GM12878 (cell line): ENCODE results near the gene ADIPOR1. TPM values are rescaled to one million over a fixed set of nuclear protein-coding genes. Genes with fewer than 3 reads are reported as not detected.

Source experiments
- ATAC-seq: fragments of 200-7000 bp; cut with Tn5 transposase; 3 replicates; pipeline ENCODE4 v1.9.1; 2020; ENCODE audit warnings: mild to moderate bottlenecking, moderate library complexity
- BruUV-seq: library from RNA; stranded (reverse); fragments of 400-500 nt; replicated peaks from 2 replicates; lab custom pipeline; 2021; lab: Mats Ljungman, UMichigan
- CTCF ChIA-PET: fragments of 300-600 bp; sonication (Branson Sonifier 250); formaldehyde crosslinking; extraction: SDS; loops from one replicate; lab custom pipeline; 2021; ENCODE audit warnings: inconsistent platforms; lab: Yijun Ruan, JAX
- POLR2A ChIA-PET: fragments of 350-600 bp; formaldehyde crosslinking; extraction: SDS; loops from one replicate; lab custom pipeline; 2021; ENCODE audit warnings: inconsistent platforms; lab: Charles Lee
- RAD21 ChIA-PET: fragments of 300-600 bp; sonication (Branson Sonifier 250); formaldehyde crosslinking; loops from one replicate; lab custom pipeline; 2023; ENCODE audit warnings: antibody characterized with exemption; ENCODE audit not compliant: unreplicated experiment; lab: Charles Lee
- SMC1A ChIA-PET: fragments of 300-600 bp; sonication (Branson Sonifier 250); formaldehyde crosslinking; loops from one replicate; lab custom pipeline; 2023; ENCODE audit not compliant: unreplicated experiment, uncharacterized antibody; lab: Charles Lee
- DNase-seq: peaks from one replicate; pipeline ENCODE4 v3.0.0-alpha.2; 2011; ENCODE audit warnings: low read depth, low spot score
- FAIRE-seq: peaks from 3 replicates; lab custom pipeline; 2011; peaks lifted over from hg19 to GRCh38; lab: Jason Lieb, UNC
- H2AFZ ChIP-seq: 2 replicates; pipeline ENCODE4 v1.6.0; 2011; ENCODE audit warnings: low read depth, low read length, control low read depth; ENCODE audit not compliant: control insufficient read depth
- H3K27ac ChIP-seq: 2 replicates; pipeline ENCODE4 v1.5.1; 2011; ENCODE audit warnings: control low read depth; ENCODE audit not compliant: control insufficient read depth, insufficient read depth
- H3K27me3 ChIP-seq, 2 experiments: replicated peaks in 1 of 2; 2 replicates each; pipeline versions ENCODE4 v1.6.0 to v1.6.1; 2011; ENCODE audit warnings: low read length in 1 of 2; ENCODE audit not compliant: control insufficient read depth in 2 of 2, insufficient read depth in 2 of 2
- H3K36me3 ChIP-seq, 2 experiments: 2 replicates each; pipeline ENCODE4 v1.5.1; 2011; ENCODE audit warnings: low read length in 1 of 2; ENCODE audit not compliant: control insufficient read depth in 2 of 2, insufficient read depth in 2 of 2
- H3K4me1 ChIP-seq: 2 replicates; pipeline ENCODE4 v1.6.1; 2011; ENCODE audit warnings: mild to moderate bottlenecking, low read length, moderate library complexity, mixed read lengths; ENCODE audit not compliant: control insufficient read depth, insufficient read depth
- H3K4me2 ChIP-seq: 2 replicates; pipeline ENCODE4 v1.6.0; 2011; ENCODE audit warnings: control low read depth; ENCODE audit not compliant: control insufficient read depth, insufficient read depth
- H3K4me3 ChIP-seq: fragments of 200-600 bp; sonication (generic); 2 replicates; pipeline ENCODE4 v1.5.1; 2016
- H3K79me2 ChIP-seq: 2 replicates; pipeline ENCODE4 v1.6.0; 2011; ENCODE audit warnings: low read length; ENCODE audit not compliant: control insufficient read depth, insufficient read depth
- H3K9ac ChIP-seq: 2 replicates; pipeline ENCODE4 v1.8.0; 2011; ENCODE audit warnings: low read length, control low read depth, mixed read lengths; ENCODE audit not compliant: control insufficient read depth, insufficient read depth
- H3K9me3 ChIP-seq: replicated peaks from 3 replicates; pipeline ENCODE4 v1.5.1; 2011; ENCODE audit warnings: mild to moderate bottlenecking, low read length; ENCODE audit not compliant: control insufficient read depth, insufficient read depth
- H4K20me1 ChIP-seq: 2 replicates; pipeline ENCODE4 v1.6.0; 2011; ENCODE audit not compliant: control insufficient read depth, insufficient read depth
- ATF7 ChIP-seq: fragments of 450-650 bp; IDR thresholded peaks from 2 replicates; pipeline ENCODE4 v1.6.1; 2016; ENCODE audit warnings: low read depth, mild to moderate bottlenecking
- BCL11A ChIP-seq: IDR thresholded peaks from 2 replicates; pipeline ENCODE4 v1.6.1; 2011; ENCODE audit warnings: low read depth, low read length
- CUX1 ChIP-seq: IDR thresholded peaks from 2 replicates; pipeline ENCODE4 v1.6.1; 2012; ENCODE audit warnings: improper control_type of control experiment, low read depth, low read length; ENCODE audit not compliant: insufficient replicate concordance
- GATAD2B ChIP-seq: fragments of 450-650 bp; conservative IDR thresholded peaks from 2 replicates; pipeline ENCODE4 v1.6.1; 2017; ENCODE audit warnings: low read depth, mild to moderate bottlenecking, moderate library complexity
- IKZF2 ChIP-seq, 2 experiments: fragments of 450-650 bp; IDR thresholded peaks; 2 replicates each; pipeline ENCODE4 v1.6.1; 2017; ENCODE audit warnings: mild to moderate bottlenecking in 2 of 2, moderate library complexity in 2 of 2
- KAT2A ChIP-seq: conservative IDR thresholded peaks from 2 replicates; pipeline ENCODE4 v1.6.1; 2011; ENCODE audit warnings: low read depth, low read length; ENCODE audit not compliant: control insufficient read depth
- NR2F1 ChIP-seq: fragments of 450-650 bp; conservative IDR thresholded peaks from 2 replicates; pipeline ENCODE4 v1.6.1; 2017; ENCODE audit warnings: mild to moderate bottlenecking
- RUNX3 ChIP-seq: IDR thresholded peaks from 2 replicates; pipeline ENCODE4 v1.6.1; 2012; ENCODE audit warnings: low read length, inconsistent platforms
- YBX1 ChIP-seq: fragments of 450-650 bp; IDR thresholded peaks from 2 replicates; pipeline ENCODE4 v1.6.1; 2016; ENCODE audit warnings: antibody characterized with exemption
- ZNF207 ChIP-seq: fragments of 450-650 bp; IDR thresholded peaks from 2 replicates; pipeline ENCODE4 v1.6.1; 2014; ENCODE audit warnings: antibody characterized with exemption, mild to moderate bottlenecking, borderline replicate concordance
- ZNF384 ChIP-seq: IDR thresholded peaks from 2 replicates; pipeline ENCODE4 v1.6.1; 2012; ENCODE audit warnings: low read depth, mild to moderate bottlenecking, low read length, improper control_type of control experiment, borderline replicate concordance
- WGBS: methylation state at CpG from one replicate; pipeline ENCODE4 v1.1.6; 2016; ENCODE audit warnings: low lambda C conversion rate; ENCODE audit not compliant: insufficient replicate concordance, insufficient coverage; ENCODE audit errors: missing lambda C conversion rate; 5-methylcytosine and 5-hydroxymethylcytosine counted together
- in situ Hi-C: fragments of 300-500 bp; cut with MboI; formaldehyde crosslinking; loops from 9 replicates; pipeline ENCODE4 v1.14.3; 2018; ENCODE audit warnings: mixed read lengths
- intact Hi-C: fragments of 100-400 bp; cut with micrococcal nuclease; formaldehyde crosslinking; loops from one replicate; pipeline ENCODE4 v1.14.2; 2022; ENCODE audit not compliant: unreplicated experiment
- polyA plus RNA-seq, 11 experiments: library from polyadenylated mRNA; depleted of rRNA in 4 of 11; unstranded in 6 of 11; stranded (reverse) in 5 of 11; fragments of >200 nt; fragmentation: Nextera tagmentation in 4 of 11; fragmentation: Illumina TruSeq in 1 of 11; extraction: Ambion mirVana in 4 of 11; extraction: Trizol in 1 of 11; gene quantifications; 1 replicate in 1 of 11; 2 replicates in 10 of 11; pipeline versions ENCODE4 v1.2.1 to v1.2.3, GENCODE V29; 2011 to 2016; ENCODE audit warnings: inconsistent platforms in 2 of 11, missing spikeins in 2 of 11, low read depth in 1 of 11
- total RNA-seq, 4 experiments: library from RNA; depleted of rRNA in 3 of 4; stranded (reverse); fragments of >200 nt in 3 of 4; fragmentation: Illumina TruSeq in 1 of 4; extraction: Trizol in 1 of 4; gene quantifications; 2 replicates each; pipeline versions ENCODE4 v1.2.1 to v1.2.3, GENCODE V29; 2013 to 2021
- TF ChIP-seq, protein P1 (sequence below): IDR thresholded peaks from 2 replicates; pipeline ENCODE4 v1.6.1; 2011; ENCODE audit warnings: borderline replicate concordance, low read depth, mild to moderate bottlenecking, moderate library complexity, low read length; ENCODE audit not compliant: insufficient read depth, poor library complexity, severe bottlenecking
- TF ChIP-seq, protein P2 (sequence below): IDR thresholded peaks from 2 replicates; pipeline ENCODE4 v1.6.1; 2012; ENCODE audit warnings: low read length, inconsistent platforms
- TF ChIP-seq, protein P3 (sequence below), 3 experiments: IDR thresholded peaks in 2 of 3; conservative IDR thresholded peaks in 1 of 3; 2 replicates each; pipeline ENCODE4 v1.5.1; 2011; ENCODE audit warnings: low read depth in 3 of 3, low read length in 3 of 3, mild to moderate bottlenecking in 3 of 3, control low read depth in 2 of 3, moderate library complexity in 2 of 3, inconsistent platforms in 1 of 3, mixed read lengths in 1 of 3; ENCODE audit not compliant: control insufficient read depth in 2 of 3, insufficient read depth in 1 of 3; ENCODE audit errors: extremely low read depth in 1 of 3

Gene ADIPOR1
- total and polyA plus RNA-seq, 10 of the 15 experiments (the other 5 are each of a cell fraction or from before 2014, with no cell fraction given), result 18.4 to 122 (median 65.6) TPM

DNA sequence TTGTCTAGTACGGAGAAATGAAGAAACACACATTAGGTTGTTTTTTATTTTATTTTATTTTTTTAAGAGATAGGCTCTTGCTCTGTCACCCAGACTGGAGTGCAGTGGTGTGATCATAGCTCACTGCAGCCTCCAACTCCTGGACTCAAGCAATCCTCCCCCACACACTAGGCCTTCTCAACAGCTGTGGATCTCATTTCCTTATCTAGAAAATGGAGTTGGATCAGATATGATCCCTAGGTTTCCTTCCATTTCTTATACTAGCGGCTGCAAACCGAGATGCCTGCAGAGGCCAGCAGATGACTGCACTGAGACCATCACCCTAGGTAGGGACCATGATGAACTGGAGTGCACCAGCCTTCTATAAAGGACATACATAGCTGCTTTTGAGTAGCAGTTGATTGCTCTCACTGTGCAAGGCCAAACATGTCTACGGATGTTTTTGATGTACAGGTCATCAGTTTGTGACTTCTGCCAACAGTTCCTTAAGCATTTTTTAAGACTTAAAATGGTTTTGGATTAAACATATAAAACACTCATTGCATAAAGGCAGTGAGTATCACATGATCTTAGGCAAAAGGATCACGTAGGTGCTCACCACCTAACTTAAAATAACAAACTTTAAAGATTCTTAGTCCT, 19.7 kb downstream of the ADIPOR1 start:
- H3K9ac ChIP-seq, result no peak overlapping the region
- BruUV-seq, result no TSS peak
- H3K79me2 ChIP-seq, result no peaks in the 10 kb centered on the region
- intact Hi-C loops (no loop called here), in situ Hi-C loops (no loop called here)
- H3K4me1 ChIP-seq, result no peaks in the 10 kb centered on the region
- POLR2A ChIA-PET, result no interaction called here
- SMC1A ChIA-PET, result no interaction called here
- no peak overlapping the region for H3K4me3 ChIP-seq
- H4K20me1 ChIP-seq, result no peaks in the 10 kb centered on the region
- no peaks in the 10 kb centered on the region for H3K9me3 ChIP-seq
- no peak for ATAC-seq
- 96% methylated on average over 5 of the region's 5 CpGs for WGBS
- no peak for FAIRE-seq
- H3K27ac ChIP-seq, result no peak overlapping the region
- H2AFZ ChIP-seq, result no peak overlapping the region
- RAD21 ChIA-PET, result no interaction called here
- no peak for DNase-seq
- no peak overlapping the region for H3K4me2 ChIP-seq
- H3K36me3 ChIP-seq, result peaks cover 7 to 13% of the 10 kb centered on the region in 2 experiments
- H3K27me3 ChIP-seq, result no peaks in the 10 kb centered on the region
- CTCF ChIA-PET, result interaction anchor here (0.6 kb wide), 1 partner anchor 16 kb away, joined by 3 read pairs; no protein-coding TSS in a partner anchor
- TF ChIP-seq, protein P1, sequence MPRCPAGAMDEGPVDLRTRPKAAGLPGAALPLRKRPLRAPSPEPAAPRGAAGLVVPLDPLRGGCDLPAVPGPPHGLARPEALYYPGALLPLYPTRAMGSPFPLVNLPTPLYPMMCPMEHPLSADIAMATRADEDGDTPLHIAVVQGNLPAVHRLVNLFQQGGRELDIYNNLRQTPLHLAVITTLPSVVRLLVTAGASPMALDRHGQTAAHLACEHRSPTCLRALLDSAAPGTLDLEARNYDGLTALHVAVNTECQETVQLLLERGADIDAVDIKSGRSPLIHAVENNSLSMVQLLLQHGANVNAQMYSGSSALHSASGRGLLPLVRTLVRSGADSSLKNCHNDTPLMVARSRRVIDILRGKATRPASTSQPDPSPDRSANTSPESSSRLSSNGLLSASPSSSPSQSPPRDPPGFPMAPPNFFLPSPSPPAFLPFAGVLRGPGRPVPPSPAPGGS, result no peak
- TF ChIP-seq, protein P2, sequence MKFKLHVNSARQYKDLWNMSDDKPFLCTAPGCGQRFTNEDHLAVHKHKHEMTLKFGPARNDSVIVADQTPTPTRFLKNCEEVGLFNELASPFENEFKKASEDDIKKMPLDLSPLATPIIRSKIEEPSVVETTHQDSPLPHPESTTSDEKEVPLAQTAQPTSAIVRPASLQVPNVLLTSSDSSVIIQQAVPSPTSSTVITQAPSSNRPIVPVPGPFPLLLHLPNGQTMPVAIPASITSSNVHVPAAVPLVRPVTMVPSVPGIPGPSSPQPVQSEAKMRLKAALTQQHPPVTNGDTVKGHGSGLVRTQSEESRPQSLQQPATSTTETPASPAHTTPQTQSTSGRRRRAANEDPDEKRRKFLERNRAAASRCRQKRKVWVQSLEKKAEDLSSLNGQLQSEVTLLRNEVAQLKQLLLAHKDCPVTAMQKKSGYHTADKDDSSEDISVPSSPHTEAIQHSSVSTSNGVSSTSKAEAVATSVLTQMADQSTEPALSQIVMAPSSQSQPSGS, result no peak
- TF ChIP-seq NR2F1 (no peak), ATF7 (no peak), RUNX3 (no peak), BCL11A (no peak), ZNF384 (no peak), ZNF207 (no peak), CUX1 (no peak), IKZF2 (IDR thresholded peaks at IDR 0.05) (no peak), GATAD2B (no peak), KAT2A (no peak), YBX1 (no peak)
- TF ChIP-seq, protein P3, sequence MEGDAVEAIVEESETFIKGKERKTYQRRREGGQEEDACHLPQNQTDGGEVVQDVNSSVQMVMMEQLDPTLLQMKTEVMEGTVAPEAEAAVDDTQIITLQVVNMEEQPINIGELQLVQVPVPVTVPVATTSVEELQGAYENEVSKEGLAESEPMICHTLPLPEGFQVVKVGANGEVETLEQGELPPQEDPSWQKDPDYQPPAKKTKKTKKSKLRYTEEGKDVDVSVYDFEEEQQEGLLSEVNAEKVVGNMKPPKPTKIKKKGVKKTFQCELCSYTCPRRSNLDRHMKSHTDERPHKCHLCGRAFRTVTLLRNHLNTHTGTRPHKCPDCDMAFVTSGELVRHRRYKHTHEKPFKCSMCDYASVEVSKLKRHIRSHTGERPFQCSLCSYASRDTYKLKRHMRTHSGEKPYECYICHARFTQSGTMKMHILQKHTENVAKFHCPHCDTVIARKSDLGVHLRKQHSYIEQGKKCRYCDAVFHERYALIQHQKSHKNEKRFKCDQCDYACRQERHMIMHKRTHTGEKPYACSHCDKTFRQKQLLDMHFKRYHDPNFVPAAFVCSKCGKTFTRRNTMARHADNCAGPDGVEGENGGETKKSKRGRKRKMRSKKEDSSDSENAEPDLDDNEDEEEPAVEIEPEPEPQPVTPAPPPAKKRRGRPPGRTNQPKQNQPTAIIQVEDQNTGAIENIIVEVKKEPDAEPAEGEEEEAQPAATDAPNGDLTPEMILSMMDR (IDR thresholded peaks at IDR 0.05 in 2 of 3, conservative IDR thresholded peaks at IDR 0.05 in 1 of 3; ENCODE audit: control insufficient read depth in 2 of 3, extremely low read depth in 1 of 3, insufficient read depth in 1 of 3, low read depth in 3 of 3, low read length in 3 of 3), result no peak
